ENCODE data around the gene ENPEP.
"Not testable (repeated sequence)": the region's sequence is repeated elsewhere in the genome, so short reads cannot be mapped to it uniquely, and the experiment has no call there.

Gene ENPEP, protein sequence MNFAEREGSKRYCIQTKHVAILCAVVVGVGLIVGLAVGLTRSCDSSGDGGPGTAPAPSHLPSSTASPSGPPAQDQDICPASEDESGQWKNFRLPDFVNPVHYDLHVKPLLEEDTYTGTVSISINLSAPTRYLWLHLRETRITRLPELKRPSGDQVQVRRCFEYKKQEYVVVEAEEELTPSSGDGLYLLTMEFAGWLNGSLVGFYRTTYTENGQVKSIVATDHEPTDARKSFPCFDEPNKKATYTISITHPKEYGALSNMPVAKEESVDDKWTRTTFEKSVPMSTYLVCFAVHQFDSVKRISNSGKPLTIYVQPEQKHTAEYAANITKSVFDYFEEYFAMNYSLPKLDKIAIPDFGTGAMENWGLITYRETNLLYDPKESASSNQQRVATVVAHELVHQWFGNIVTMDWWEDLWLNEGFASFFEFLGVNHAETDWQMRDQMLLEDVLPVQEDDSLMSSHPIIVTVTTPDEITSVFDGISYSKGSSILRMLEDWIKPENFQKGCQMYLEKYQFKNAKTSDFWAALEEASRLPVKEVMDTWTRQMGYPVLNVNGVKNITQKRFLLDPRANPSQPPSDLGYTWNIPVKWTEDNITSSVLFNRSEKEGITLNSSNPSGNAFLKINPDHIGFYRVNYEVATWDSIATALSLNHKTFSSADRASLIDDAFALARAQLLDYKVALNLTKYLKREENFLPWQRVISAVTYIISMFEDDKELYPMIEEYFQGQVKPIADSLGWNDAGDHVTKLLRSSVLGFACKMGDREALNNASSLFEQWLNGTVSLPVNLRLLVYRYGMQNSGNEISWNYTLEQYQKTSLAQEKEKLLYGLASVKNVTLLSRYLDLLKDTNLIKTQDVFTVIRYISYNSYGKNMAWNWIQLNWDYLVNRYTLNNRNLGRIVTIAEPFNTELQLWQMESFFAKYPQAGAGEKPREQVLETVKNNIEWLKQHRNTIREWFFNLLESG

DNA sequence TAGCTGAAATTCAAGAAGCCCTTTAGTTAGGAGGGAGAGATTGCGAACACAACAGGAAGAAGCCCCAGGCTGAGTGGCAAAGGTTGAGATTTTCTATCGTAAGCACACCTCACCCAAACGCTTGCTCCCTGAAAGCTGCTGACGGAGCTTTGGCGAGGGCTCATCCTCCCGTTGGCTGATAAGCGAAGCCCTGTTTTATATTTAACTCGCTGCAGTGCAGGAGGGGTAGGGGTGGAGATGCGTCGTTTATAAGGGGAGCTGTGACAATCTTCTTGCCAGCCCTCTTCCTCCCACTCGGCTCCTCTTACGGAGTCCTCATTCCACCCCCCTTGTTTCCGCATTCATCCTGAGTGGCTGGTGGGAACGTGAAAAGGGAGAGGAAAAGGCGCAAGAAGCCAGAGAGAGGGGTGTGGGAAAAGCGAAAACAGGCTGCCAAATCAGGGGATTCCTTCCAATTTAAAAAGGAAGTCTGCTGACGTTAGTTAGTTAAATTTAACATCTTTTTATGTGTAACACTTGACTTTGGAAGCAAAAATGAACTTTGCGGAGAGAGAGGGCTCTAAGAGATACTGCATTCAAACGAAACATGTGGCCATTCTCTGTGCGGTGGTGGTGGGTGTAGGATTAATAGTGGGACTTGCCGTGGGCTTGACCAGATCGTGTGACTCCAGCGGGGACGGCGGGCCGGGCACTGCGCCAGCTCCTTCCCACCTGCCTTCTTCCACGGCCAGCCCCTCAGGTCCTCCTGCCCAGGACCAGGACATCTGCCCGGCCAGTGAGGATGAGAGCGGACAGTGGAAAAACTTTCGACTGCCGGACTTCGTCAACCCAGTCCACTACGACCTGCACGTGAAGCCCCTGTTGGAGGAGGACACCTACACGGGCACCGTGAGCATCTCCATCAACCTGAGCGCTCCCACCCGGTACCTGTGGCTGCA, at the start of gene ENPEP:
Gene ENPEP, plus strand, starts transcription at position 275 of the 938 bp plus-strand sequence. Its CDS starts 260 bp downstream, at position 535.
- DNase-seq = no peak

DNA sequence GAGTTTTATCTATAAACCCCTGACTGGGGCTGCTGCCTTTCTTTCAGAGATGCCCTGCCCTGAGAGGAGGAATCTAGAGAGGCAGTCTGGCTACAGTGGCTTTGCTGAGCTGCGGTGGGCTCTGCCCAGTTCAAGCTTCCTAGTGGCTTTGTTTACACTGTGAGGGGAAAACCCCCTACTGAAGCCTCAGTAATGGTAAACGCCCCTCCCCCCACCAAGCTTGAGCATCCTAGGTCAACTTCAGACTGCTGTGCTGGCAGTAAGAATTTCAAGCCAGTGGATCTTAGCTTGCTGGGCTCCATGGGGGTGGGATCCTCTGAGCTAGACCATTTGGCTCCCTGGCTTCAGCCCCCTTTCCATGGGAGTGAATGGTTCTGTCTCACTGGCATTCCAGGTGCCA, 44.1 kb upstream of the ENPEP start:
- DNase-seq = not testable (repeated sequence)

DNA sequence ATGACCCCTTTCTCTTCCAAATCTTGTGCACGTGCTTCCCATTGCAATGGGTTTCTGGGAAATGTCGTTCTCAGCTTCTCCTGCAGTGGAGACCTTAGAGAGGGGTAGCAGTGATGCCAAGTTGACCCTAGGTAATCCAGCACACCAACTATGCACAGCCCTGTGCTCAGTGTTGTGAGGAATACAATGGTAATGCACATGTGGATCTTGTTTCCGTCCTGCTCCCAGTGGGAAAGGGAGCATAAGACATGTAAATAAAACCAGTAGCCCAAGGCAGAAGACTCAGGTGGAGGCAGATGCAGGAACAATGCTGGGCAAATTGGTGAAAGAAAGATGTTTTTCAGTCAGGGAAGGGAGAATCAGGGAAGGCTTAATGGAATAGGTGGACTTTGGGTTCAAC, 38.7 kb upstream of the ENPEP start:
- not testable (repeated sequence) for DNase-seq

DNA sequence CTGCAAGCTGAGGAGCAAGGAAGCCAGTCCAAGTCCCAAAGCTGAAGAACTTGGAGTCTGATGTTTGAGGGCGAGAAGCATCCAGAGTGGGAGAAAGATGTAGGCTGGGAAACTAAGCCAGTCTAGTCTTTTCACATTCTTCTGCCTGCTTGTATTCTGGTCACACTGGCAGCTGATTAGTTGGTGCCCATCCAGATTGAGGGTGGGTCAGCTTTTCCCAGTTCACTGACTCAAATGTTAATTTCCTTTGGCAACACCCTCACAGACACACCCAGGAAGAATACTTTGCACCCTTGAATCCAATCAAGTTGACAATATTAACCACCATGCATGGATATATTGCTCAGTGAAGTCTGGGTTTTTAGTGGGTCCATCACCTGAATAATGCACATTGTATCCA, 36.7 kb upstream of the ENPEP start:
- not testable (repeated sequence) for DNase-seq

DNA sequence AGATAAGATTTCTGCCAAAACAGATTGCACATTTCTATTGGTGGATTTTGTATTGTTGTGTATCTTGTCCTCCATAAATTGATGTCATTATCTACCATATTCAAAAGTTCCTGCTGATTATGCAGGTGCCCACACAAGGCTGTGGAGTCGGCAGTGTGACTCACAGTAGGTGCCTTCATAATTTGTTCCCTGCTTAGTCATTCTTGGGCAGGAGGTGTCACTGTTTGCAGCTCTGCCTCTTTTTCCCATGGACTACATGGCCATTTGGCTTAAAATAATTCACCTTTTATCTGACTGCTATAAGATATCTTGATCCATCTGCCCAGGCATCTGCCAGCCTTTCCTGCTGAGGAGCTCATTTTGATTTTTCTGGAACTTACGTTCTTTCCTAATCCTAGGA, 33.6 kb upstream of the ENPEP start:
- no peak for DNase-seq

DNA sequence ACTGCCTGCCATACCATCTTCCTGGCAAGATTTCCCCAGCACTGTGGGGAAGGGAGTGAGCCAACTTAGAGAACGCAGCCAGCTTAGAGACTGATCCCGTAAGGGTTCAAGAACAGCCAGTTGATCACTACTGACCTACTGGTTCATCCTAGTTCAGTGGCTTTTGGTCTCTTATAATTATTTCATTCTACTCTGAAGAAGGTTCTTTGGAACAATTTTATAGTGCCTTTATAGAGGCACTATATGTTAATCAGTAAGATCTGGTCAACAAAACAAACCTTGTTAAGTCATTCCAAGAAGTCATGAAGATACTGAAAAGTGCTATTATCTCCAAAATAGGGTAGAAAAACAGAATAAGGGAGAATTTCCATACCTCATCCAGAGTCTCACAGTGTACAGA, 33.2 kb upstream of the ENPEP start:
- no peak for DNase-seq

DNA sequence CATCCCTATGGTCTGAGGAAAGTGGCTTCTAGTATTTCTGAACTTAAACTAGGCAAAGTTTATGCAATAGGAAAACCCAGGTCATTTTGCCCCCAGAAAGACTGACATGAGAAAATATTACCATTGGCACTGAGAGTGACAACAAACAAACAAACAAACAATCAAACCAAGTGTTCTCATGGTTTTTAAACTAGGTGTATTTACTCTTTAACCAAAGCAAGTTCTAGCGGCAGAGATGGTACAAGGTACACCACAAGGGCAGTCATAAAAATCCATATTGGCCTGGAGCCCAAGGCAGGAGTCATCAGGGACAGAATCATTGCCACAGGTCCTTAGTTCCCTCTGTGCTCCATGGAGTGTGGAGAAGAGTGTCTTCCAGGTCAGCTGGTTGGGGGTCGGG, 26.0 kb upstream of the ENPEP start:
- DNase-seq = no peak

DNA sequence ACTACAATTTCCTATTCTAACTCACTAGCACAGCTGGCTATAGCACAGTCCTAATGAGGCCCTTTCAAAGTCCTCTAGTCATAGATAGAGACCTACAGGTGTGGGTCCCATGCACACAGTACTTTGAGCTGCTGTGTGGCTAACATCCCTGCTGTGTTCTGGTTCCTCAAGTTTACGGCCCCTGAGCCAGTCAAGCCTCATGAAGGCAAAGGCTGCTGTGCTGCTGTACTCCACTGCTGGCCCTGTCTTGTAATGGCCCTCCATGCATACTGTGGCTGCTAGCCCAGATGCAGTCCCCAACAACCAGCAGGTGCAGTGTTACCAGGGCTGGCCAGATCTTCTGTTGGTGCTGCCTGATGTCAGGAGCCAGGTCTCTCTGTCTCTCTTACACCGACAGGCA, 23.4 kb upstream of the ENPEP start:
- DNase-seq = no peak

DNA sequence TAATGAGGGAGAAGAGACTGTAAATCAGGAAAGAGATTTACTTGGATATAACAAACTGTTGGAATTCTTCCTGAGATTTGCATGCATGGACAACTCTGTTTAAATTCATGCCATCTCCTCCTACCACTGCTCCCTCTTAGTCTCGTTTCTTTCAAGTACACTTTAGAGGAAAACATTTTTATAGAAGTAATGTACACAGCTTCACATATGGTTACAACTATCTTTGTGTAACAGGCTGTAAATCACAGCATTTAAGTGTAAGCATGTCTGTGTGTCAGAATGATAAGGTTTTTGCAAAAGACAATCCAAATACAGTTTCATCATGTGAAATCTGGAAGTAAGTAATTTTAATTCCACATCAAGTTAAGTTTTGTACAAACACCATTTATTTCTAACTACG, 21.5 kb upstream of the ENPEP start:
- DNase-seq = no peak

DNA sequence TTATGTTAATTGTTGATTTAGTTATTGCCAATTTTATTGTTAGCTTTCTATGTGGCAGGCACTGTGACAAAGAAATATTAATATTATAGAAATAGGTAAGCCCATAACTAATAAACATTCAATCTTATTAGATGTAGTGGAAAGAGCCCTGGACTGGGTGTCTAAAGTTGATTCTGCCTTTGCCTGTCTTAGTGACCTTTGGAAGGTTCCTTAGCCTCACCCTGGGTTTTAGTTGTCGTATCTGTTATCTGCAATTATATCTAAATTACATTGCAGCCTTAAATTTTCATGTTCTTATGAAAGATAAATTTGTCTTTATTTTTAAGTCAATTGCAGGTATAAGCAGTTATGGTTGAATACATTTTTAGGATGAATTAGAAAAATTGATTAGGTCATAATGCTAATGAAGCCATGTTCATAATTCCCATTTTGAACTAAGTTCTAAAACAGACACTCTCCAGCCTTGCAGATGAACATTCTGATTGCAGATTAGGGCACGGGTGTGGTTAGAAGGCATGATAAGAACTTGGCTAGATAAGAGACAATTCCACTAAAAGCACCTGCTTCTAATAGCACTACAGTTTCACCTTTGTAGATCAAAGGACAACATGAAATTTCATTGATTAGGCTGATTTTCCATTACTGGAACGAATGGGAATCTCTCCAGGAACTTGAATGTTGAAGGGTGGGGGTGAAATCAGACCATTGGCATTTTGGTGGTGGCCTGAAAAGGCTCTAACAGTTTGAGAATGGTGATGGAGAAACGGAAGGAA, 17.3 kb upstream of the ENPEP start:
- DNase-seq = no peak

DNA sequence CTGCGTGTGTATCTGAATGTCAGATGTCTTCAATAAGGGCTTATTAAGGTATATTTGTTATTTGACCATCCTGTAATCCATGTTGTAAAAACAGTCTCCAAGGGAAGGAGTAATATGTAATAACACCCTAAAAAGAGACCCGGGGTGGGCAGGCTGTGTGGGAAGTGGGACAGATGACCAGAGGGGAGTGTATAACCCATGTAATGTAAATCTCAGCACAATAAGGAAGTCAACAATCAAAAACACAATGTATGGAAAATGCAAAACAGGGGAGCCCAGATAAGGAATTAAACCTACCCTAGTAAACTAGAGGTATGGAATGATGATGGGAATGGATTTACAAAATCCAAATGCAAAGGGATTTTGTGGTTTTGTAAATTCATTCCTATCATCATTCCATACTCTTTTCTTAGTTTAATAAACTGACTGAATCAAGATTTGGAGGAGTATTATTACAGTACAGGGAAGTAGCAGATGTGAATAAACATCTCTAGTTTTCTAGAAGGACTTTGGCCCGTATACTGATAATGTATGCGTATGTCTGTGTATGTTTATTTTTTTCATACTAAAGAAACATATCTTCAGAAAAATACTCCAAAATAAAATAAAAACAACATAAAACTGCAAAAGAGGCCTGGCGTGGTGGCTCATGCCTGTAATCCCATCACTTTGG, 15.7 kb upstream of the ENPEP start:
- no peak for DNase-seq

DNA sequence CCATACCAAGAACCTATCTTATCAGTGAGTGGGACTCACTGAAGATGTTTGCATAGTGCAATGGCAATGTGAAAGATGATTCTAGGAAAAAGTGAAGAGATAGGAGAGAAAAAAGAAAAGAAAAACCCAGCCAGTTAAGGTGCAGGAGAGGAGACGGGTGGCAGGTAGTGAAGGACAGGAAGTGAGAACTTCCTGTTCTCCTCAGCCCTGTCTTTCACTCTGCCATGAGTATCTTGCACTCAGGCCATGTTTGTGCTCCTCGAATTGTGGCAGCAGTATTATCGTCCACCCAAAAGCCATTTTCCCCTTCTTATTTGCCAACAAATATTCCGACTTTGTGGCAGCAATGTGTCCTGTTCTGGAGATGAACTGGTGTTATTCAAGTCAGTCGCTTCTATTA, 8.6 kb upstream of the ENPEP start:
- no peak for DNase-seq

DNA sequence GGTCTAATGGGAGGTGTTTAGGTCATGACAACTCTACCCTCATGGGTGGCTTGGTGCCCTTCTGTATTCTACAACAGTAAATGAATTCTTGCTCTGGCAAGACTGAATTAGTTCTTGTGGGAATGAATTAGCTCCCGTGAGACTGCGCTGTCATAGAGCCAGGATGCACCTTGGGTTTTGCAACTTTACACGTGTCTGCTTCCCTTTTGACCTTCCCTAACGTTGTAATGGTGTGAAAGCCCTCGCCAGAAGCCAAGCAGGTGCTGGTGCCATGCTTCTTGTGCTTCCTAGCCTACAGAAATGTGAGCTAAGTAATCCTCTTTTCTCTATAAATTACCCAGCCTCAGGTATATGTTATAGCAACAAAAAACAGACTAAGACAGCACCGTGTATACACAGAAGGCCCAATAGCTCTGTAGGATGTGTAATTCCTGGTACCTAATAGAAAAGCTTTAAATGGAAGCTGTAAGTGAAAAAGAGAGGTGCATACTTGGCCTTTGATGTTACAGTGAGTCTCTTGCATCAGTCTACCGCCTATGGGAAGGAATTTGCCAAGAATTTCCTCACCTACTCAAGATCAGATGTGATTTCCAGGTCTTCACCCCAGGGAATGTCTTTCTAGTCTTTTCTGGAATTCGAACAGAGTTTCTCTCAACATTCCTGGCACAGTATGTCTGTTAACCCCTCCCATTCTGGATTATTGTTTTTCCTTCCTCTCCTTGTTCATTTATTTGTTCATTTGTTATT, 3.2 kb upstream of the ENPEP start:
- DNase-seq = no peak

DNA sequence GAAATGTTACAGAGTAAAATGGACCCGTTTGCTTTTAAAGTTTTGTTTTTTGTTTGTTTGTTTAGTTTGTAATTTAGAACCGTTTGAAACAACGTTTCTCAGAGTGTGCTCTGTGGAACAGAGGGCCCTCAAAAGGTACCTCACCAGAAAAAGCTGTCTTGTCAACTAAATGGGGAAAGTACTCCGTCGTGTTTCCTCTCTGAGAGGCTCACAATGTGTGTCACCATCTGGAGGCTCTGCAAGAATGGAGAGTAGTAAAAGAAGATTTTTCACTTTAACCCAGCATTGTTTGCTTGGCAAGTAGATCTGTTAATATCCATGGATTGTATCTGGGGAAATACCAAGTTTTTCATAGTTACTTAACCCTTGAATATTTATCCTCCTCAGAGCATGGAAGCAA, 1.5 kb upstream of the ENPEP start:
- no peak for DNase-seq

DNA sequence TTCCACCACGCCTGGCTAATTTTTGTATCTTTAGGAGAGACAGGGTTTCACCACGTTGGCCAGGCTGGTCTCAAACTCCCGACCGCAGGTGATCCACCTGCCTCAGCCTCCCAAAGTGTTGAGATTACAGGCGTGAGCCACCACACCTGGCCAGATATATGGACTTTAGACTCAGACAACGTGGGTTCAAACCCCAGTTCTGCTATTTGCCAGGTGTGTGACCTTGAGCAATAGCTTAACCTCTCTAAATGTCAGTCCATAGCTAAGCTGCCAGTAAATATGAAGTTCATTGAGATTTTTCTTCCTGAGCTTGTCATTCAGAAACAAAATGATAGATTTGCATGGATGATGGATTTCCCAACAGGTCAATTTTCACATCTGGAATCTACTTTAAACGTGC, 875 bp upstream of the ENPEP start:
- DNase-seq = not testable (repeated sequence)

DNA sequence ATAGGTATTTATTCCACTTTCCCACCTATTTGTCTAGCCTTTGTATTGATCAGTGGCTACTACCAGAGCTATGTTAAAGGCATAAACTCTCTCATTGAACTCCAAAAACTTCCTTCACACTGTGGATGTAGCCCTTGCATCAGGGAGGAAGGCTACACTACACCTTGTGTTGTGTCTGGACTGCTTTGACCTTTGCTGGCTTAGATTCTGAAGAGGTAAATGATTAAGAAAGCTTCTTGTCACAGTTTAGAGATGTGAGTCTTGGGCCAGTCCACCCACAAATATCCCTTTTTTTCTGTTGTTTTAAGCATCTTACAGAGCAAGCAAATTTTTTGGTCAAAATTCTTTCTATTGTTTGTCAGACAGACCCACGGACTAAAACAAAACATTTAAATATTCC, 1.9 kb downstream of the ENPEP start:
- no peak for DNase-seq

DNA sequence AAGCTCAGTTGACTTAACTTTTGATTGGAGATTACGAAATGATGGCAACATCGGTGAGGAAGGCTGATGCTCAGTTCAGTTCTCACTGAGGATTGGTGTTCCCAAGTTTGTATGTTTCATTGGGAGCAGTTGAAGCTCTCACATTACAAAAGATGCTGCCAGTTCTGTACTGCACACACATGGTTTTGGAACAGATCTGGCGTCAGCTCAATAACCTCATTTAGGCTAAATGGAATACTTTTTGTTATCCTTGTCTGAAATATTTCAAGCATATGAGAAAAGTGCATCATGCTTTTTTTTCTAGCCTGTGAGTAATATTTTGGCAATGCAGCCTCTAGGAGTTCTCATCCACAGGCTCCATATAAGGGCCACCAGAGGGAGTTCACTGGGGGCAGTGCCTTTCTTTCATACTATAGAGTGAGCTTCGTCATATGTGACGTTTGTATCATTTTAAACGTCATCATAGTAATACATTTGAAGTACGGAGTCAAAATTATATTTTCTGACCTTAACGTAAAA, 4.1 kb downstream of the ENPEP start:
- DNase-seq = no peak

DNA sequence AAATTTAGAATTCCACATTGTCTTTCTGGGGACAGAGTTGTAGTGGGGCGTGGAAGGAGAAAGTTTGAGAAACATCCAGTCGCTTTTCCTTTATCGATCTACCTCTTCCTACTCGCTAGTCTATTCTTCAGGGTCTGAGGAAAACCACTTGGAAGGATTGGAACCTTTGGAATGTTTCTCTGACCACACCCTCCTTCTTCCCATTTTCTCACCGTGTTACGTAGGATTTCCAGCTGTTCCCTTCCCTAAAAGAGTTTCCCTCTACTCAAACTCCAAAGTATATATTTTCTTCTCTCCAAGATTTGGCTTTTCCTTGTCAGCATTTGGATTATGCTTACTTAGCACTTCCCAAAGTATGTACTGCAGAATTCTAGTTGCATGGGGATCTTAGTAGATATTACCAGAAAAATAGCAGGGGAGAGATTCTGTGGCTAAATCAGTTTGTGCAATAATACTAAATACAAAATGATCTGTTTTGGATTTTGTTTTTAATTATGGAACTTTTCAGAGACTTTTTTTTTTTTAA, 4.9 kb downstream of the ENPEP start:
- DNase-seq = no peak

DNA sequence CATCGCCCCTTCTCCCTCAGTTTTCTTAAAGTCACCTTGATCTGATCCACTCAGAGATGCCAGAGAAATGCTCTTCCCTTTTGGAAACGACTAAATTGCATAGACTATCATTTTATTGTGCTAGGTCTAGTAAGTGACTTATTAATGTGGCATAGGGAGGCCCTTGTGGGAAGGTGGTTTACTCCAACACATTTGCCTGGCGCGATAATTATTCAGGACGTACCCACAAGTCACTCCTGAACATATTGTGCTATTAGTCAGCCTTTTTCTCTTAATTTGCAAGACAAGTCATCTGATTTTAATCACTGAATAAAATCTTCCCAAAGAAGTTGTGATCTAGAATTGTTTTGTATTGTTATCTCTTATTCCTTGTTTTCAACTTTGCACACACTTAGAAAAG, 7.6 kb downstream of the ENPEP start:
- no peak for DNase-seq

DNA sequence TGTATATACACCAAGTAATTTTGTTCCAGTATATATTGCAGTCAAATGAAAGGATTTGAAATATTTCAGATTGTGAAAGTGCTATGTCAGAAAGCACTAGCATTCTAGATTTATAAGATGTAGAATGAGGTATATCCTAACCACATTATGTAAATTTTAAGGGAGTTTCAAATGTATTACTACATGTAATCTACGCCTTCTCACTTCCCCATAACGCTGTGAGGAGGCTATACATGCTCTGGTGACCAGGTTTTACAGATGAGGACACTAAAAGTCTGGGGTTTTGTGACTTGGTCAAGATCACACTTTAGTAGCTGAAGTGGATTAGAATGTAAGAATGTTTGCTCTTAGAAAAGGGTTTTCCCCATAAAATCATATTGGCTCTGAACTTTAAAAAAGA, 8.1 kb downstream of the ENPEP start:
- DNase-seq = no peak

All from NCI-H2029 (cell line).